H1 (cell line): ENCODE measurements around the gene FIGNL2. TPM values are rescaled to one million over a fixed set of nuclear protein-coding genes. Genes with fewer than 3 reads are reported as not detected.

Source experiments
- BRCA1 ChIP-seq: IDR thresholded peaks from 2 replicates; pipeline ENCODE4 v1.6.1; 2012; ENCODE audit warnings: low read depth, low read length, improper control_type of control experiment
- CHD2 ChIP-seq: IDR thresholded peaks from 2 replicates; pipeline ENCODE4 v1.6.1; 2012; ENCODE audit warnings: low read length, improper control_type of control experiment
- GABPA ChIP-seq: IDR thresholded peaks from 2 replicates; pipeline ENCODE4 v1.6.1; 2011; ENCODE audit warnings: mild to moderate bottlenecking, low read length, moderate library complexity, borderline replicate concordance; ENCODE audit not compliant: insufficient read depth
- NRF1 ChIP-seq: IDR thresholded peaks from 2 replicates; pipeline ENCODE4 v1.6.1; 2011; ENCODE audit warnings: mild to moderate bottlenecking, low read depth, low read length, improper control_type of control experiment
- SP1 ChIP-seq: IDR thresholded peaks from 2 replicates; pipeline ENCODE4 v1.6.1; 2011; ENCODE audit warnings: low read depth, low read length
- polyA plus RNA-seq, 7 experiments: library from polyadenylated mRNA; depleted of rRNA in 3 of 7; stranded (reverse) in 5 of 7; unstranded in 2 of 7; fragments of >200 nt in 5 of 7; fragments of 200-250 nt in 2 of 7; gene quantifications; 1 replicate in 5 of 7; 2 replicates in 1 of 7; 4 replicates in 1 of 7; pipeline versions ENCODE4 v1.2.1 to v1.2.3, GENCODE V29; 2011 to 2013; ENCODE audit warnings: missing spikeins in 2 of 7, mixed read lengths in 2 of 7
- total RNA-seq: library from RNA; stranded (reverse); fragmentation: NEBNext Ultra II Directional; extraction: Animal tissue kit (Norgen Biotek cat#: 25700); gene quantifications from 2 replicates; pipeline ENCODE4 v1.2.1, GENCODE V29; 2021

Gene FIGNL2
- total and polyA plus RNA-seq, 2 of the 8 experiments (the other 6 are each of a cell fraction or from before 2014, with no cell fraction given), result 6.5 to 7.1 TPM

GRCh38 chr12:51839310-51839947 is 9.1 kb downstream of the FIGNL2 start (continued):
- no peak for TF ChIP-seq GABPA
- no peak for TF ChIP-seq SP1
- no peak for TF ChIP-seq CHD2
- TF ChIP-seq NRF1, result no peak
- TF ChIP-seq BRCA1, result no peak
